IMR-90 (cell line): ENCODE measurements around the gene PCSK5. TPM values are rescaled to one million over a fixed set of nuclear protein-coding genes. Genes with fewer than 3 reads are reported as not detected.

Experiments
- ATAC-seq: fragments of 200-7000 bp; cut with Tn5 transposase; 2 replicates; pipeline ENCODE4 v1.9.1; 2020; ENCODE audit warnings: low read depth, mild to moderate bottlenecking, moderate library complexity
- BruUV-seq: library from RNA; stranded (reverse); fragments of 400-500 nt; replicated peaks from 2 replicates; lab custom pipeline; 2021; lab: Mats Ljungman, UMichigan
- CTCF ChIA-PET: fragments of 300-600 bp; formaldehyde crosslinking; extraction: SDS; loops from one replicate; lab custom pipeline; 2021; ENCODE audit warnings: antibody characterized with exemption; lab: Yijun Ruan, JAX
- POLR2A ChIA-PET: fragments of 300-600 bp; sonication (Branson Sonifier 250); formaldehyde crosslinking; loops from one replicate; lab custom pipeline; 2022; ENCODE audit warnings: antibody characterized with exemption; ENCODE audit not compliant: unreplicated experiment; lab: Charles Lee
- DNase-seq: peaks from one replicate; pipeline ENCODE4 v3.0.0; 2013
- H2AFZ ChIP-seq: replicated peaks from 2 replicates; pipeline ENCODE3; 2013; ENCODE audit warnings: low read length, mild to moderate bottlenecking; ENCODE audit not compliant: poor library complexity
- H2AK5ac ChIP-seq: 2 replicates; pipeline ENCODE4 v1.6.1; 2013; ENCODE audit warnings: low read depth, low read length, inconsistent platforms
- H2AK9ac ChIP-seq: replicated peaks from 2 replicates; pipeline ENCODE3; 2013; ENCODE audit warnings: mild to moderate bottlenecking, low read depth, low read length, moderate library complexity; ENCODE audit not compliant: poor library complexity
- H2BK120ac ChIP-seq: 2 replicates; pipeline ENCODE4 v1.6.1; 2013; ENCODE audit warnings: low read depth, low read length, inconsistent platforms
- H2BK15ac ChIP-seq: 3 replicates; pipeline ENCODE4 v1.6.1; 2013; ENCODE audit warnings: low read depth, low read length, inconsistent platforms
- H2BK20ac ChIP-seq: 2 replicates; pipeline ENCODE4 v1.6.1; 2013; ENCODE audit warnings: low read depth, mild to moderate bottlenecking, inconsistent platforms, low read length, moderate library complexity
- H2BK5ac ChIP-seq: 2 replicates; pipeline ENCODE4 v1.6.1; 2013; ENCODE audit warnings: mild to moderate bottlenecking, low read depth, low read length, inconsistent platforms; ENCODE audit not compliant: poor library complexity, severe bottlenecking
- H3K14ac ChIP-seq: replicated peaks from 2 replicates; pipeline ENCODE4 v1.6.1; 2013; ENCODE audit warnings: low read depth, low read length, inconsistent platforms
- H3K18ac ChIP-seq: 2 replicates; pipeline ENCODE4 v1.6.1; 2013; ENCODE audit warnings: low read depth, low read length, control low read depth
- H3K23ac ChIP-seq: 2 replicates; pipeline ENCODE4 v1.6.1; 2013; ENCODE audit warnings: low read depth, low read length, inconsistent platforms
- H3K27ac ChIP-seq: 2 replicates; pipeline ENCODE4 v1.5.1; 2013; ENCODE audit warnings: mild to moderate bottlenecking, control low read depth, low read length; ENCODE audit not compliant: insufficient read depth
- H3K27me3 ChIP-seq: 2 replicates; pipeline ENCODE4 v1.6.1; 2013; ENCODE audit warnings: low read length; ENCODE audit not compliant: control insufficient read depth, insufficient read depth
- H3K36me3 ChIP-seq: 2 replicates; pipeline ENCODE4 v1.6.1; 2013; ENCODE audit warnings: low read length, mixed read lengths; ENCODE audit not compliant: control insufficient read depth, insufficient read depth
- H3K4ac ChIP-seq: 2 replicates; pipeline ENCODE4 v1.6.1; 2013; ENCODE audit warnings: low read depth, low read length, inconsistent platforms
- H3K4me1 ChIP-seq: 2 replicates; pipeline ENCODE4 v1.6.1; 2013; ENCODE audit warnings: low read length, mixed read lengths; ENCODE audit not compliant: control insufficient read depth, insufficient read depth
- H3K4me2 ChIP-seq: 2 replicates; pipeline ENCODE4 v1.6.1; 2013; ENCODE audit warnings: low read depth, mild to moderate bottlenecking, control low read depth, low read length, moderate library complexity
- H3K4me3 ChIP-seq: 2 replicates; pipeline ENCODE4 v1.5.1; 2013; ENCODE audit warnings: low read depth, mild to moderate bottlenecking, control low read depth, low read length, moderate library complexity; ENCODE audit not compliant: insufficient read depth
- H3K56ac ChIP-seq: 2 replicates; pipeline ENCODE4 v1.6.1; 2013; ENCODE audit warnings: low read length, inconsistent platforms; ENCODE audit not compliant: insufficient read depth; ENCODE audit errors: extremely low read depth
- H3K79me1 ChIP-seq, 2 experiments: 2 replicates each; pipeline ENCODE4 v1.6.1; 2013; ENCODE audit warnings: low read length in 2 of 2, inconsistent platforms in 1 of 2, low read depth in 1 of 2
- H3K9ac ChIP-seq: 2 replicates; pipeline ENCODE4 v1.6.1; 2013; ENCODE audit warnings: low read depth, low read length, control low read depth
- H3K9me1 ChIP-seq: 2 replicates; pipeline ENCODE4 v1.6.1; 2013; ENCODE audit warnings: low read length, inconsistent platforms; ENCODE audit not compliant: insufficient read depth
- H3K9me3 ChIP-seq: 2 replicates; pipeline ENCODE4 v1.6.1; 2013; ENCODE audit warnings: low read length; ENCODE audit not compliant: control insufficient read depth, insufficient read depth
- H4K20me1 ChIP-seq: 2 replicates; pipeline ENCODE4 v1.6.1; 2013; ENCODE audit warnings: low read length, inconsistent platforms; ENCODE audit not compliant: insufficient read depth
- H4K5ac ChIP-seq: 2 replicates; pipeline ENCODE4 v1.6.1; 2013; ENCODE audit warnings: mild to moderate bottlenecking, low read depth, low read length, control low read depth
- H4K8ac ChIP-seq, 2 experiments: 2 replicates each; pipeline ENCODE4 v1.6.1; 2013; ENCODE audit warnings: low read depth in 2 of 2, low read length in 2 of 2, control low read depth in 1 of 2, inconsistent platforms in 1 of 2
- H4K91ac ChIP-seq: 2 replicates; pipeline ENCODE4 v1.6.1; 2013; ENCODE audit warnings: low read depth, low read length, inconsistent platforms; ENCODE audit not compliant: insufficient read depth
- BHLHE40 ChIP-seq: fragments of 150-350 bp; IDR thresholded peaks from 2 replicates; pipeline ENCODE4 v1.6.1; 2016; ENCODE audit warnings: mild to moderate bottlenecking, low read depth, low read length
- CEBPB ChIP-seq: IDR thresholded peaks from 2 replicates; pipeline ENCODE4 v1.6.1; 2012; ENCODE audit warnings: low read depth, low read length, improper control_type of control experiment
- CHD1 ChIP-seq: IDR thresholded peaks from 2 replicates; pipeline ENCODE4 v1.6.1; 2012; ENCODE audit warnings: low read depth, low read length, improper control_type of control experiment
- FOS ChIP-seq: fragments of 150-350 bp; IDR thresholded peaks from 2 replicates; pipeline ENCODE4 v1.6.1; 2016; ENCODE audit warnings: low read depth, low read length
- MXI1 ChIP-seq: IDR thresholded peaks from 2 replicates; pipeline ENCODE4 v1.6.1; 2012; ENCODE audit warnings: low read depth, mild to moderate bottlenecking, low read length, moderate library complexity, borderline replicate concordance
- RCOR1 ChIP-seq: IDR thresholded peaks from 2 replicates; pipeline ENCODE4 v1.6.1; 2012; ENCODE audit warnings: mild to moderate bottlenecking, low read length, improper control_type of control experiment; ENCODE audit not compliant: insufficient replicate concordance
- RFX5 ChIP-seq: IDR thresholded peaks from 2 replicates; pipeline ENCODE4 v1.8.0; 2012; ENCODE audit warnings: low read depth, mild to moderate bottlenecking, low read length, moderate library complexity
- SMC3 ChIP-seq: fragments of 150-350 bp; IDR thresholded peaks from 2 replicates; pipeline ENCODE4 v1.6.1; 2016; ENCODE audit warnings: low read depth, mild to moderate bottlenecking, antibody characterized with exemption, low read length, moderate library complexity
- WGBS, 2 experiments: methylation state at CpG; one replicate each; pipeline versions ENCODE4 v1.1.5 to v1.1.7; 2013; ENCODE audit warnings: missing lambda C conversion rate in 2 of 2; ENCODE audit not compliant: insufficient read length in 1 of 2; ENCODE audit errors: extremely low coverage in 2 of 2; 5-methylcytosine and 5-hydroxymethylcytosine counted together
- dilution Hi-C: fragments of 300-500 bp; cut with HindIII; formaldehyde crosslinking; loops from one replicate; pipeline ENCODE4 v1.14.3; 2018; ENCODE audit warnings: low sequenced_read_pairs; ENCODE audit not compliant: unreplicated experiment
- in situ Hi-C: fragments of 300-500 bp; cut with MboI; formaldehyde crosslinking; loops from 3 replicates; pipeline ENCODE4 v1.14.3; 2019; ENCODE audit warnings: low sequenced_read_pairs, inconsistent platforms, mixed read lengths
- intact Hi-C: fragments of 100-400 bp; cut with micrococcal nuclease; formaldehyde crosslinking; loops from 2 replicates; pipeline ENCODE4 v1.10.0; 2022
- polyA plus RNA-seq, 3 experiments: library from polyadenylated mRNA; depleted of rRNA; stranded (reverse); fragments of >200 nt; gene quantifications; 2 replicates each; pipeline ENCODE4 v1.2.3, GENCODE V29; 2012; ENCODE audit warnings: low replicate concordance in 1 of 3
- total RNA-seq: library from RNA; depleted of rRNA; stranded (reverse); fragments of >200 nt; gene quantifications from 2 replicates; pipeline ENCODE4 v1.2.3, GENCODE V29; 2012
- TF ChIP-seq, protein P1 (sequence below): conservative IDR thresholded peaks from 2 replicates; pipeline ENCODE4 v1.5.1; 2012; ENCODE audit warnings: mild to moderate bottlenecking, low read depth, low read length, improper control_type of control experiment

Gene PCSK5
- total and polyA plus RNA-seq, 2 of the 4 experiments (the other 2 are of a cell fraction), result 1.5 to 3.0 TPM

DNA sequence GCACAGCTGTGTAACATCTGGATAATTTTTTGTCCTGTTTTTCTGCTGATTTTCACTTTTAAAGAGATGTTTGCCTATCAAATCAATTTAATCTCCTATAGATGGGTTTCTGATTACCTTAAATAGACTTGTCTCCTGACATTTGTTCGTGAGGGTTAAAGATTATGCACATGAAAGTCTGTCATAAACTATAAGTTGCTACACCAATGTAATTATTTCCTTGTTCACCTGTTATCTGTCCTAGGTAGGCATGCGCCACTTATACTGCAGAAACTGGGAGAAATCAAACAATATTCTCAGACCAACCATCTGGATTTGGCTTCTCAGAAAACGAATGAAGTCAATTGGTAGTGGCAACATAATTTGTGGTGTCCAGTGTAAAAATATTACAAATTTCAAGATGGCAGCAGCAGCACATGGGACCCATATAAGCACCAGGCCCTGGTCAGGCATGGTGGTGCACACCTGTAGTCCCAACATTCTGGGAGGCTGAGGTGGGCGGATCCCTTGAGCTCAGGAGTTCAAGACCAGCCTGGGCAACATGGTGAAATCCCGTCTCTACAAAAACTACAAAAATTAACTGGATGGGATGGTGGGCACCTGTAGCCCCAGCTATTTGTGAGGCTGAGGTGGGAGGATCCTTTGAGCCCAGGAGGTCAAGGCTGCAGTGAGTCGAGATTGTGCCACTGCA, 483.5 kb downstream of the PCSK5 start:
- dilution Hi-C loops, result no loop called here
- Histone ChIP-seq H3K14ac (no peak overlapping the region; the same call in 1 of the 2 replicates), H2BK120ac (peak overlapping the region; percentile 45; the same call in 1 of the 2 replicates), H3K9me1 (peaks cover 10% of the 10 kb centered on the region), H3K79me1 (no peaks in the 10 kb centered on the region), H2AK5ac (peak overlapping the region; percentile 96; the same call in 1 of the 2 replicates), H4K91ac (peak overlapping the region; percentile 12; the same call in 1 of the 2 replicates), H2BK15ac (0 out of 3 replicates have a peak overlapping the region, but pooled peaks have one; percentile 51), H3K9me3 (no peaks in the 10 kb centered on the region), H3K23ac (no peak overlapping the region), H3K4me3 (no peak overlapping the region), H3K4me2 (no peak overlapping the region), H2BK20ac (peak overlapping the region; percentile 66), H3K9ac (no peak overlapping the region), H4K5ac (no peak overlapping the region; the same call in 1 of the 2 replicates), H3K4ac (peak overlapping the region; percentile 84; the same call in 1 of the 2 replicates), H3K27ac (no peak overlapping the region), H3K56ac (no peak overlapping the region), H3K18ac (peak overlapping the region; percentile 93), H4K20me1 (no peaks in the 10 kb centered on the region), H3K27me3 (no peaks in the 10 kb centered on the region), H4K8ac (peak overlapping the region in 1 of 2 experiments; percentile 22; a peak in 1 of 4 replicates), H3K36me3 (no peaks in the 10 kb centered on the region), H3K4me1 (peaks cover 16% of the 10 kb centered on the region), H2BK5ac (no peak overlapping the region), H2AFZ (no peak overlapping the region), H2AK9ac (no peak overlapping the region)
- ATAC-seq (no peak), DNase-seq (no peak)
- in situ Hi-C loops, result no loop called here
- TF ChIP-seq, protein P1, sequence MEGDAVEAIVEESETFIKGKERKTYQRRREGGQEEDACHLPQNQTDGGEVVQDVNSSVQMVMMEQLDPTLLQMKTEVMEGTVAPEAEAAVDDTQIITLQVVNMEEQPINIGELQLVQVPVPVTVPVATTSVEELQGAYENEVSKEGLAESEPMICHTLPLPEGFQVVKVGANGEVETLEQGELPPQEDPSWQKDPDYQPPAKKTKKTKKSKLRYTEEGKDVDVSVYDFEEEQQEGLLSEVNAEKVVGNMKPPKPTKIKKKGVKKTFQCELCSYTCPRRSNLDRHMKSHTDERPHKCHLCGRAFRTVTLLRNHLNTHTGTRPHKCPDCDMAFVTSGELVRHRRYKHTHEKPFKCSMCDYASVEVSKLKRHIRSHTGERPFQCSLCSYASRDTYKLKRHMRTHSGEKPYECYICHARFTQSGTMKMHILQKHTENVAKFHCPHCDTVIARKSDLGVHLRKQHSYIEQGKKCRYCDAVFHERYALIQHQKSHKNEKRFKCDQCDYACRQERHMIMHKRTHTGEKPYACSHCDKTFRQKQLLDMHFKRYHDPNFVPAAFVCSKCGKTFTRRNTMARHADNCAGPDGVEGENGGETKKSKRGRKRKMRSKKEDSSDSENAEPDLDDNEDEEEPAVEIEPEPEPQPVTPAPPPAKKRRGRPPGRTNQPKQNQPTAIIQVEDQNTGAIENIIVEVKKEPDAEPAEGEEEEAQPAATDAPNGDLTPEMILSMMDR, result no peak
- TF ChIP-seq SMC3, result no peak
- no peak for TF ChIP-seq RCOR1
- no peak for TF ChIP-seq MXI1
- TF ChIP-seq CEBPB, result no peak
- no peak for TF ChIP-seq BHLHE40
- no peak for TF ChIP-seq CHD1
- no peak for TF ChIP-seq FOS
- TF ChIP-seq RFX5, result no peak
- WGBS, 2 experiments, result 83% methylated on average over 1 of the region's 6 CpGs; no CpG with 5 or more reads in 1 of the 2 experiments
- POLR2A ChIA-PET, result interaction anchor here (0.6 kb wide), 1 partner anchor 385 kb away, joined by 3 read pairs; no protein-coding TSS in a partner anchor
- no TSS peak for BruUV-seq
- intact Hi-C loops, result loop anchor here (5.0 kb wide), 1 partner anchor 482 kb away; the partner anchor contains the start of gene PCSK5
- CTCF ChIA-PET, result interaction anchor here (1.0 kb wide), 1 partner anchor 10 kb away, joined by 5 read pairs; no protein-coding TSS in a partner anchor
